Neural progenitor cell (in vitro differentiated cells): ENCODE results near the gene KAZN. TPM values are rescaled to one million over a fixed set of nuclear protein-coding genes. Genes with fewer than 3 reads are reported as not detected.

Experiments
- DNase-seq: peaks from one replicate; pipeline ENCODE4 v3.0.0-alpha.2; 2016; ENCODE audit warnings: low spot score
- H2AFZ ChIP-seq: fragments of 200-600 bp; sonication (generic); replicated peaks from 2 replicates; pipeline ENCODE4 v1.6.1; 2016; ENCODE audit warnings: antibody characterized with exemption
- H3F3A ChIP-seq: fragments of 200-600 bp; sonication (generic); 2 replicates; pipeline ENCODE4 v1.6.1; 2016; ENCODE audit warnings: antibody characterized with exemption, low read depth
- H3K27ac ChIP-seq: fragments of 200-600 bp; sonication (generic); 2 replicates; pipeline ENCODE4 v1.5.1; 2016; ENCODE audit warnings: mild to moderate bottlenecking
- H3K27me3 ChIP-seq: fragments of 200-600 bp; sonication (generic); 2 replicates; pipeline ENCODE4 v1.6.1; 2016; ENCODE audit warnings: mild to moderate bottlenecking, moderate library complexity
- H3K36me3 ChIP-seq: fragments of 200-600 bp; sonication (generic); 2 replicates; pipeline ENCODE4 v1.5.1; 2016
- H3K4me1 ChIP-seq: fragments of 200-600 bp; sonication (generic); 2 replicates; pipeline ENCODE4 v1.6.1; 2016; ENCODE audit warnings: mixed run types
- H3K4me2 ChIP-seq: fragments of 200-600 bp; sonication (generic); 2 replicates; pipeline ENCODE4 v1.6.1; 2016
- H3K4me3 ChIP-seq: fragments of 200-600 bp; sonication (generic); 2 replicates; pipeline ENCODE4 v1.5.1; 2016
- H3K79me2 ChIP-seq: fragments of 200-600 bp; sonication (generic); 2 replicates; pipeline ENCODE4 v1.6.1; 2016; ENCODE audit warnings: low read depth
- H3K9ac ChIP-seq: fragments of 200-600 bp; sonication (generic); 2 replicates; pipeline ENCODE4 v1.6.1; 2016
- H3K9me3 ChIP-seq: fragments of 200-600 bp; sonication (generic); 2 replicates; pipeline ENCODE4 v1.5.1; 2016; ENCODE audit warnings: low read depth
- H4K20me1 ChIP-seq: fragments of 200-600 bp; sonication (generic); 2 replicates; pipeline ENCODE4 v1.6.1; 2016; ENCODE audit warnings: low read depth
- H3K27ac Mint-ChIP-seq: 3 replicates; pipeline ENCODE4 v1.8.0; 2021; ENCODE audit warnings: mixed read lengths
- H3K27me3 Mint-ChIP-seq: 2 replicates; pipeline ENCODE4 v1.8.0; 2022; ENCODE audit warnings: low read depth, mild to moderate bottlenecking, inconsistent platforms, moderate library complexity, mixed read lengths; ENCODE audit not compliant: insufficient read depth
- H3K36me3 Mint-ChIP-seq: 3 replicates; pipeline ENCODE4 v1.8.0; 2021; ENCODE audit warnings: mixed read lengths
- H3K4me1 Mint-ChIP-seq: 3 replicates; pipeline ENCODE4 v1.8.0; 2021; ENCODE audit warnings: mixed read lengths
- H3K4me3 Mint-ChIP-seq: 3 replicates; pipeline ENCODE4 v1.8.0; 2021; ENCODE audit warnings: mild to moderate bottlenecking, moderate library complexity, mixed read lengths
- H3K9me3 Mint-ChIP-seq: 3 replicates; pipeline ENCODE4 v1.8.0; 2020; ENCODE audit warnings: mixed read lengths
- CTCF ChIP-seq: fragments of 200-600 bp; sonication (generic); IDR thresholded peaks from 2 replicates; pipeline ENCODE4 v1.5.1; 2017; ENCODE audit warnings: antibody characterized with exemption, mild to moderate bottlenecking
- EZH2 ChIP-seq: fragments of 200-600 bp; sonication (generic); IDR thresholded peaks from 2 replicates; pipeline ENCODE4 v1.6.1; 2017; ENCODE audit warnings: antibody characterized with exemption, mild to moderate bottlenecking, moderate library complexity
- EZH2phosphoT487 ChIP-seq: fragments of 200-600 bp; sonication (generic); IDR thresholded peaks from 2 replicates; pipeline ENCODE4 v1.6.1; 2017; ENCODE audit warnings: antibody characterized with exemption
- total RNA-seq: library from RNA; depleted of rRNA; stranded (reverse); fragments of >200 nt; gene quantifications from 2 replicates; pipeline ENCODE4 v1.2.3, GENCODE V29; 2015; ENCODE audit warnings: low replicate concordance

Gene KAZN
- total RNA-seq, 1 donor from 2014 or later = 6.1 TPM

GRCh38 chr1:15049067-15049466 lies 450.6 kb downstream of the KAZN start:
- H3K4me3 Mint-ChIP-seq = no peak overlapping the region
- Histone ChIP-seq H3K9me3 (no peaks in the 10 kb centered on the region), H3K36me3 (no peaks in the 10 kb centered on the region), H3K4me2 (no peak overlapping the region), H4K20me1 (peaks cover 6% of the 10 kb centered on the region), H3K27me3 (no peaks in the 10 kb centered on the region), H3K79me2 (no peaks in the 10 kb centered on the region), H3K4me3 (no peak overlapping the region), H3F3A (no peaks in the 10 kb centered on the region), H3K9ac (no peak overlapping the region), H3K4me1 (peaks cover 7% of the 10 kb centered on the region), H3K27ac (no peak overlapping the region), H2AFZ (no peak overlapping the region)
- H3K9me3 Mint-ChIP-seq = no peaks in the 10 kb centered on the region
- H3K27ac Mint-ChIP-seq = no peak overlapping the region
- H3K4me1 Mint-ChIP-seq = peaks cover 4% of the 10 kb centered on the region
- TF ChIP-seq EZH2phosphoT487 = no peak
- no peak for TF ChIP-seq CTCF
- TF ChIP-seq EZH2 = no peak
- peaks cover 2% of the 10 kb centered on the region for H3K36me3 Mint-ChIP-seq
- no peak for DNase-seq
- H3K27me3 Mint-ChIP-seq = no peaks in the 10 kb centered on the region

- Histone ChIP-seq H4K20me1 (peaks cover 6% of the 10 kb centered on the region), H3K36me3 (no peaks in the 10 kb centered on the region), H3K9ac (no peak overlapping the region), H3F3A (no peaks in the 10 kb centered on the region), H3K4me1 (peaks cover 7% of the 10 kb centered on the region), H3K79me2 (no peaks in the 10 kb centered on the region), H3K4me3 (no peak overlapping the region), H3K9me3 (no peaks in the 10 kb centered on the region), H3K27me3 (no peaks in the 10 kb centered on the region), H2AFZ (no peak overlapping the region), H3K27ac (no peak overlapping the region), H3K4me2 (no peak overlapping the region)
- Mint-ChIP-seq H3K9me3 (no peaks in the 10 kb centered on the region), H3K4me1 (no peaks in the 10 kb centered on the region), H3K4me3 (no peak overlapping the region), H3K36me3 (peaks cover 3% of the 10 kb centered on the region), H3K27ac (peak overlapping the region; percentile 18), H3K27me3 (no peaks in the 10 kb centered on the region)
- DNase-seq = no peak
- TF ChIP-seq EZH2 (no peak), CTCF (no peak), EZH2phosphoT487 (no peak)
Observed at GRCh38 chr1:15051882-15052528, 453.5 kb downstream of the KAZN start.

GRCh38 chr1:15053153-15053552 lies 454.7 kb downstream of the KAZN start:
- no peaks in the 10 kb centered on the region for H3K27me3 ChIP-seq
- H3K36me3 Mint-ChIP-seq = peaks cover 9% of the 10 kb centered on the region
- no peak for DNase-seq
- H3K4me1 Mint-ChIP-seq = no peaks in the 10 kb centered on the region
- no peak overlapping the region for H3K4me3 Mint-ChIP-seq
- H3K4me3 ChIP-seq = no peak overlapping the region
- H3F3A ChIP-seq = no peaks in the 10 kb centered on the region
- H3K4me1 ChIP-seq = peaks cover 7% of the 10 kb centered on the region
- no peaks in the 10 kb centered on the region for H3K27me3 Mint-ChIP-seq
- H3K9me3 Mint-ChIP-seq = no peaks in the 10 kb centered on the region
- no peaks in the 10 kb centered on the region for H3K36me3 ChIP-seq
- H3K9ac ChIP-seq = no peak overlapping the region
- H3K27ac Mint-ChIP-seq = no peak overlapping the region
- TF ChIP-seq EZH2 (no peak), EZH2phosphoT487 (no peak)
- no peaks in the 10 kb centered on the region for H3K79me2 ChIP-seq
- peaks cover 6% of the 10 kb centered on the region for H4K20me1 ChIP-seq
- H3K4me2 ChIP-seq = no peak overlapping the region
- H3K9me3 ChIP-seq = no peaks in the 10 kb centered on the region
- no peak overlapping the region for H2AFZ ChIP-seq
- H3K27ac ChIP-seq = no peak overlapping the region

GRCh38 chr1:15055736-15056415 lies 457.4 kb downstream of the KAZN start:
- peaks cover 19% of the 10 kb centered on the region for H3K36me3 Mint-ChIP-seq
- no peak overlapping the region for H3K4me3 ChIP-seq
- no peak overlapping the region for H3K27ac Mint-ChIP-seq
- no peak overlapping the region for H2AFZ ChIP-seq
- H3K9me3 Mint-ChIP-seq = no peaks in the 10 kb centered on the region
- no peaks in the 10 kb centered on the region for H3K4me1 Mint-ChIP-seq
- H3K9me3 ChIP-seq = no peaks in the 10 kb centered on the region
- no peak overlapping the region for H3K4me2 ChIP-seq
- no peaks in the 10 kb centered on the region for H3F3A ChIP-seq
- H3K36me3 ChIP-seq = no peaks in the 10 kb centered on the region
- H3K27me3 ChIP-seq = no peaks in the 10 kb centered on the region
- no peak overlapping the region for H3K27ac ChIP-seq
- no peak overlapping the region for H3K4me3 Mint-ChIP-seq
- H3K4me1 ChIP-seq = peaks cover 7% of the 10 kb centered on the region
- H3K9ac ChIP-seq = no peak overlapping the region
- TF ChIP-seq CTCF (no peak), EZH2 (no peak), EZH2phosphoT487 (no peak)
- H3K79me2 ChIP-seq = no peaks in the 10 kb centered on the region
- H4K20me1 ChIP-seq = peaks cover 6% of the 10 kb centered on the region
- DNase-seq = no peak
- H3K27me3 Mint-ChIP-seq = peaks cover 3% of the 10 kb centered on the region
